ENCODE data around the gene CBX6.
"Not testable (repeated sequence)": the region's sequence is repeated elsewhere in the genome, so short reads cannot be mapped to it uniquely, and the experiment has no call there.

CBX6 gene

GRCh38 chr22:38859581-38860282, 12.3 kb downstream of the CBX6 start:
- DNase-seq, result no peak

DNA sequence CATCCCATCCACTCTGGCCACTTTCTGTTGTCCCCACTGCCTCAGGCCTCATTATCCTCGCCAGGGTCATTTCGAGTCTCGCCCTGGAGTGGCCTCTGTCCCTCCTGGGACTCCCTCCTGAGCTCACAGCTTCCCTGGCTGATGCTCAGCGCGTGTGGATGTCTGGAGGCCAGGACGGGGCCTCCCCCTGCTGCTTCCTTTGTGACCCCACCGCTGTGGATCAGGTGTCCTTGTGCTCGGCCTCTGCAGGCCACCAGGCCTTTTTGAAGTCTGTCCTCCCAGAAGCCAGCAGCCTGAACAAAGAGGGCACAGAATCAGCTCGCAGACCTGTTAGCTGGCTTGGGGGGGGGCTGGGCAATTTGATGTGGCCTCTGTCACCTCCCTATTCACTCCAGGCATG, 13.5 kb downstream of the CBX6 start:
- DNase-seq, result no peak

DNA sequence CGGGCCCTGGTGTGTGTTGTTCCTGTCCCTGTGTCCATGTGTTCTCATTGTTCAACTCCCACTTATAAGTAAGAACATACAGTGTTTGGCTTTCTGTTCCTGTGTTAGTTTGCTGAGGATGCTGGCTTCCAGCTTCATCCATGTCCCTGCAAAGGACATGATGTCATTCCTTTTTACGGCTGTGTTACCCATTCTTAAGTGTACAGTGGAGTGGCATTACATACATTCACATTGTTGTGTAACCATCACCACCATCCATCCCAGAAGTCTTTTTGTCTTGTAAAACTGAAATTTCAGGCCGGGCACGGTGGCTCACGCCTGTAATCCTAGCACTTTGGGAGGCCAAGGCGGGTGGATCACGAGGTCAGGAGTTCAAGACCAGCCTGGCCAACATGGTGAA, 17.5 kb downstream of the CBX6 start:
- not testable (repeated sequence) for DNase-seq

GRCh38 chr22:38853883-38854282, 18.1 kb downstream of the CBX6 start:
- DNase-seq, result not testable (repeated sequence)

DNA sequence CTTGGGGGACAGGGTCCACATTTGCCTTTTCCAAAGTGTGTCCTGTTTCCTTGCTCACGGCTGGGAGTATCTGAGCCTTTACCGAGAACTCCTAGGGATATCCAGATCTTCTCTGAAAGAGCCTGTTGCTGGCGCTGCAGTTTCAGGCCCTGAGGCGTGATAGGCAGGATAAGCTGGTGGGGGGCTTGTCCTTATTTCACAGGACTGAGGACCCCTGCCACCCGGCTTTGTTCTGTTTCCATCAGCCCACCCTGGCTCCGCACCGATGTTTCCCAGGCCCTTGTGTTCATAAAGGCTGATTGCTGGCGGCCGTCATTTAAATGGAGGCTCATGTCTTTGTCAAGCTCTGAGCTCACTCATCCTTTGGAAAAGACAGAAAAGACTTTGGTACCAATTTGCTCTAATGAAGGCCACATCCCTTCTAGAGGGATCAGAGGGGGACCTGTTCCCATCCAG, 18.8 kb downstream of the CBX6 start:
- DNase-seq, result no peak

DNA sequence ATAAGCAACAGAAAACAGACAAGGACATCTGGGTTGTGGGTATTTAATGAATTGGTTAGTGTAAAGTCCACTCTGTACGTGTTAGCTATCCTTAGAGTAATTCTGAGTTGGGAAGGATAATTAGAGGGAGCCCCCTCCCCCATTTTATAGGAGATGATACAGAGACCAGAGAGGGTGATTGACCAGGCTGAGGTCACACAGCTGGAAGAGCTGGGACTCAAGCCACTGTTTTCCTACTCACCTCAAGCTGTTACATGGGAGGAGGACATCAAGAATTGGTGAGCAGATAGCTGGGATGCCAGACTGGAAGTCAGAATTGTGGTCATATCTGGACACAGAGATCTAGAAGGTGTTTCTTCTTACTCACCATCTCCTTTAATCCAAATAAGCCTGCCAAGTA, 19.5 kb downstream of the CBX6 start:
- DNase-seq, result no peak

GRCh38 chr22:38850941-38851849, 20.8 kb downstream of the CBX6 start:
- DNase-seq, result no peak

DNA sequence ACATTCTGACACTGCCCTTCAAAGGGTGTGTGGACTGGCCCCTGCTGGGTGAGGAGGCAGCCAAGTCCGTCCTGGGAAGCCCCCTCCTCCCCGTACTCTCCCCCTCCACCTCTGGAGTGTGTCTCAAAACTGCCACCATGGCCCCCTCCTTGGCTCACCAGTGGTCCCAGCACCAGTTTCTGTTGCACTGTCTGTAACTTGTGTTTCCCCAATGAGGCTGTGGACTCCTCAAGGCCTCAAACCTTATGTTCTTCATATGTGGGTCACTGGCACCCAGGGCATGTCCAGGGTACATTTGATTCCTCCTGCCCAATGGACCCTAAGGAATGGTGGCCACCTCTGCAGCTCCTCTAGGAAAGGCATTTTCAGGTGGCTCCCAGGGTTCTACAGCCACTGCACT, 21.6 kb downstream of the CBX6 start:
- DNase-seq, result no peak

- no peak for DNase-seq
Measured at GRCh38 chr22:38849811-38850210, 22.2 kb downstream of the CBX6 start.

GRCh38 chr22:38846412-38846811, 25.6 kb downstream of the CBX6 start:
- no peak for DNase-seq

DNA sequence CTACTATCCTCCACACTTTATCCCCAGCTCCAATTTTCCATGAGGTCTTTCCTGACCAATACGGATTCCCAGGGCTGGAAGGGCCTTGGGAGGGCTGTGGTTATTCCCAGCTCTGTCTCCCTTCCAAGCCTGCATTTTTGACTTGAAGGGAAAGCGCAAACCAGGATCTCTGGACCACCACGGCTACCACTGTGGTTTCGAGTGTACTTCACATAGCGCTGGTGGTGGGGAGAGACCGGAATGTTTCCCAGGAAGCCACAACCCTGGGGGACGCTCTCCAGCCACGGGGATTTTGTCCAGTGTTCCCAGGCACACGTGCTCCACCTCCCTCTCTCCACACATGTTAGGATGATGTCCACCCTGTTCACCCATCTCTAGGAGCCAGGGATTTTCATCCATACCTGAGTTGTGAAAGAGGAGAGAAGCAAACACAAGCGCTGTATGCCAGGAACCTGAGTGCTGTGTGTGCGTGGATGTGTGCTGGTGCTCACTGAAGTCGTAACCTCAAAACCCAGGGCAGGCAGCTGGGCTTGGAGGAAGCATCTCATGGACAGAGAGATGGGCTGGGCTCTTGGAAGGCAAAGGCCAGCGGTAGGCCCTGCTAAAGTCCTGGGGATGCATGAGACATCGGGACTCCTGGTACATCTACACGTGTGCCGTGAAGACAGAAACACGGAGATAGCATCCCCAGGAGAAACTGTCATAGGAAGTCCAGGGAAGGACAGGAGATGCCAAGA, 26.8 kb downstream of the CBX6 start:
- no peak for DNase-seq

DNA sequence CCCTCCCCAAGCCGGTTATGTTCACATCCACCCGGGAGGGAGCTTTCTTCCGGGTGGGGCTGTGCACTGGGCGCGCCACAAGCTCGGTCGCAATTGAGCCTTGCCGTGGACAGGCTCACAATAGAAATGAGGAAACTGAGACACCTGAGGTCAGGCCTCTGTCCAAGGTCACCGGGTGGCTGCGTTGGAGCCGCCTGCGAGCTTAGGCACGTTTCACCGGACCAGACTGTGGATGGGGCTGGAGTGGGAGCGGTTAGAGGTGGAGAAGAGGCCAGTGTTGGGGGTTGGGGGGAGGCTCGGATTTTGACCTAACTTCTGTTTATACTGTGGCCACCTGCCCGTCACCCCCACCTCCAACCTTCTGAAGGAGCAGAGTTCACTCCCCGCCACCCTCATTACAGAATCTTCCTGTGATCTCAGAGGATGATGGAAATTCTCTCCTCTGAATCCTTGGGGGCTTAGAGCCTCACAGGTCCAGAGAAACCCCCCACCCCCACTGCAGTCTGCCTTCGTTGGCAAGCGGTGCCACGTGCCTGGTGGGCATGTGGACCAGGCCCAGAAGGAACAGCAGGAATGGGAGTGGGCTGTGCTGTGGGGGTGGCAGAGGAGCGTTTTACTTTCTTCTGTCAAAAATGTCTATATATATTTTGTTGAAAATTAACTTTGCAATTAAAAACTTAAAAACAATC, 27.6 kb downstream of the CBX6 start:
- DNase-seq, result no peak

DNA sequence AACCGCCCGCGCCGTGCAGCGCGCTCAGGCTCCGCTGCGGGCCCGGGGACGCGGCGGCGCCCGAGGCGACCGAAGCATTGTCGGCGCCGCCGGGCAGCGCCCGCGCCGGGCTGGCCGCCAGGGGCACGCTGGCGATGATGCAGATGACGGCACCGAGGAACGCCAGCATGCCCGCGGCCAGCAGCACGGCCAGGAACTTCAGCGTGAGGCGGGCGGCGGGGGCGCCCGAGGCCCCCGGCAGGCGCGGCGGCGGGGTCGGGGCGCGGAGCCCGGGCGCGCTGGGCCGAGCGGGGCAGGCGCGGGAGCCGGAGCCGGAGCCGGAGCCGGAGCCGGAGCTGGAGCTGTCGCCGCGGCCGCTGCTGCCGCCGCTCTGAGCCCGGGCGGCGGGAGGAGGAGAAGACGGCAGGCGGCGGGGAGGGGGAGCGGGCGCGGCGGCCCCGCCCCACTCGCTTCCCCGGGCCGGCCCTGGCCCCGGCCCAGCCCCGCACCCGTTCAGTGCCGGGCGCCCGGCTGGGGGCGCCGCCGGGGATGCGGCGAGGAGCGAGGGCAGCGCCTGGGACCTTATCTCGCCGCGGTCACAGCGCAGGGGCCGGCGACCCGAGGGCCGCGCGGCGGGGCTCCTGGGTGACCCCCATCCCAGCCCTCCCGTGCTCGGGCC, 28.2 kb downstream of the CBX6 start, which contains the start of gene NPTXR:
Gene NPTXR, minus strand, starts transcription at position 372 of the 658 bp plus-strand sequence.
- DNase-seq, result no peak

- DNase-seq, result no peak
Measured at GRCh38 chr22:38843201-38843656, 28.8 kb downstream of the CBX6 start.

GRCh38 chr22:38842512-38843200, 29.4 kb downstream of the CBX6 start:
- no peak for DNase-seq

DNA sequence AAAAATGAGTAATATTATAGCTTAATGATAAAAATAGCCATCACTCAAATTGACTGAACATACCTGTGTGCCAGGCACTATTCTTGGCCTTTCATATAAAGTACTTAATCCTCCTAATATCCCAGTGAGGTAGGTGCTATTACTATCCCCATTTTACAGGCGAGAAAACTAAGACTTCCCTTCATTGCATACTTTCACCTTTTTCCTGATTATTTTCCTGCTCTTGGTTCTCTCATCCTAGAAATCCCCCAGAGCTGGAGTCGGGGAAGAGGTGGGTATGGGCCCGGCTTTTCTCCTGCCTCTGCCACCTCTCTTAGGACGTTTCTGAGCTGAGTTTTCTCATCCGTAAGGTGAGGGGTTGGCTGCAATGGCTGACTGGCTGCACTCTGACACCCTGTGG, 30.4 kb downstream of the CBX6 start:
- DNase-seq, result no peak

DNA sequence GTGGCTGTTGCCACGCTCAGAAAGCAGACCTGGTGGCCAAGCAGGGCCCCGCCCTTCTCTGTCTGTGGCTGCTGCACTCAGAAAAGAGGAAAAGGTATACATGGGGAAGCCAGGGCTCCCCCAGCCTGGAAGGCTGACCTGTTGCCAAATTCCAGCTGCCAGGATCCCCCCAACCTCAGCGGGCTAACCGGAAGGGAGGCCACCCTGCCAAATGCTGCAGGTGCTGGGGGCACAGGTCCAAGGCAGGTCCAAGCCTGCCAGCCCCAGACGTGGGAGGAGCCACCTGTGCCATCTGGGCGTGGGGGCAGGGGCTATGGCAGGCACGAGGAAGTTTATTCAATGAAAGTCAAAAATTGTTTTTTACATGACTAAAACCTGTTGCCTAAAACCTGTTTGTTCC, 30.8 kb downstream of the CBX6 start:
- no peak for DNase-seq

- no peak for DNase-seq
Measured at GRCh38 chr22:38840129-38840528, 31.9 kb downstream of the CBX6 start.

GRCh38 chr22:38839686-38840085, 32.3 kb downstream of the CBX6 start:
- no peak for DNase-seq

- DNase-seq, result no peak
Measured at GRCh38 chr22:38837414-38837928, 34.5 kb downstream of the CBX6 start.

DNA sequence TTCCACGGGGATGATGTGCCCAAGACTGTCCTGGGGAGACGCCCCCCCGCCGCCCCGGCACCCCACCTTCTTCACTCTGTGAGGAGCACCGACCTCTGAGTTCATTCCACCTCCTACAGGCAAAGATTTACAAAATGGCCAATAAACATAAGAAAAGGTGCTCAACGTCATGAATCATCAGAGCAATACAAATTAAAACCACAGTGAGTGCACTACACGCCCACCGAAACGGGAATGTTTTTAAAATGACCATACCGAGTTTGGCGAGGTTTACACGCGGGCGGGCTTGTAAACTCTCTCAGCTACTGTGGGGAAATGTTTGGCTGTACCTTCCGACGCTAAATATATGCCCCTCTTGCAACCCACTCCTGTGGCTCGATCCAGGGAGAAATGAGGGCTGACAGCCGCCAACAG, 36.1 kb downstream of the CBX6 start:
- no peak for DNase-seq

Data from NCI-H2107 (cell line).